GM12878 (cell line): ENCODE results near the gene NR2C2AP. TPM values are rescaled to one million over a fixed set of nuclear protein-coding genes. Genes with fewer than 3 reads are reported as not detected.
"Not testable (repeated sequence)": the region's sequence is repeated elsewhere in the genome, so short reads cannot be mapped to it uniquely, and the experiment has no call there.

Experiments used
- ATAC-seq: fragments of 200-7000 bp; cut with Tn5 transposase; 3 replicates; pipeline ENCODE4 v1.9.1; 2020; ENCODE audit warnings: mild to moderate bottlenecking, moderate library complexity
- BruUV-seq: library from RNA; stranded (reverse); fragments of 400-500 nt; replicated peaks from 2 replicates; lab custom pipeline; 2021; lab: Mats Ljungman, UMichigan
- CTCF ChIA-PET: fragments of 300-600 bp; sonication (Branson Sonifier 250); formaldehyde crosslinking; extraction: SDS; loops from one replicate; lab custom pipeline; 2021; ENCODE audit warnings: inconsistent platforms; lab: Yijun Ruan, JAX
- POLR2A ChIA-PET: fragments of 350-600 bp; formaldehyde crosslinking; extraction: SDS; loops from one replicate; lab custom pipeline; 2021; ENCODE audit warnings: inconsistent platforms; lab: Charles Lee
- RAD21 ChIA-PET: fragments of 300-600 bp; sonication (Branson Sonifier 250); formaldehyde crosslinking; loops from one replicate; lab custom pipeline; 2023; ENCODE audit warnings: antibody characterized with exemption; ENCODE audit not compliant: unreplicated experiment; lab: Charles Lee
- SMC1A ChIA-PET: fragments of 300-600 bp; sonication (Branson Sonifier 250); formaldehyde crosslinking; loops from one replicate; lab custom pipeline; 2023; ENCODE audit not compliant: unreplicated experiment, uncharacterized antibody; lab: Charles Lee
- DNase-seq: peaks from one replicate; pipeline ENCODE4 v3.0.0-alpha.2; 2011; ENCODE audit warnings: low read depth, low spot score
- FAIRE-seq: peaks from 3 replicates; lab custom pipeline; 2011; peaks lifted over from hg19 to GRCh38; lab: Jason Lieb, UNC
- H2AFZ ChIP-seq: 2 replicates; pipeline ENCODE4 v1.6.0; 2011; ENCODE audit warnings: low read depth, low read length, control low read depth; ENCODE audit not compliant: control insufficient read depth
- H3K27ac ChIP-seq: 2 replicates; pipeline ENCODE4 v1.5.1; 2011; ENCODE audit warnings: control low read depth; ENCODE audit not compliant: control insufficient read depth, insufficient read depth
- H3K27me3 ChIP-seq, 2 experiments: replicated peaks in 1 of 2; 2 replicates each; pipeline versions ENCODE4 v1.6.0 to v1.6.1; 2011; ENCODE audit warnings: low read length in 1 of 2; ENCODE audit not compliant: control insufficient read depth in 2 of 2, insufficient read depth in 2 of 2
- H3K36me3 ChIP-seq, 2 experiments: 2 replicates each; pipeline ENCODE4 v1.5.1; 2011; ENCODE audit warnings: low read length in 1 of 2; ENCODE audit not compliant: control insufficient read depth in 2 of 2, insufficient read depth in 2 of 2
- H3K4me1 ChIP-seq: 2 replicates; pipeline ENCODE4 v1.6.1; 2011; ENCODE audit warnings: mild to moderate bottlenecking, low read length, moderate library complexity, mixed read lengths; ENCODE audit not compliant: control insufficient read depth, insufficient read depth
- H3K4me2 ChIP-seq: 2 replicates; pipeline ENCODE4 v1.6.0; 2011; ENCODE audit warnings: control low read depth; ENCODE audit not compliant: control insufficient read depth, insufficient read depth
- H3K4me3 ChIP-seq: fragments of 200-600 bp; sonication (generic); 2 replicates; pipeline ENCODE4 v1.5.1; 2016
- H3K79me2 ChIP-seq: 2 replicates; pipeline ENCODE4 v1.6.0; 2011; ENCODE audit warnings: low read length; ENCODE audit not compliant: control insufficient read depth, insufficient read depth
- H3K9ac ChIP-seq: 2 replicates; pipeline ENCODE4 v1.8.0; 2011; ENCODE audit warnings: low read length, control low read depth, mixed read lengths; ENCODE audit not compliant: control insufficient read depth, insufficient read depth
- H3K9me3 ChIP-seq: replicated peaks from 3 replicates; pipeline ENCODE4 v1.5.1; 2011; ENCODE audit warnings: mild to moderate bottlenecking, low read length; ENCODE audit not compliant: control insufficient read depth, insufficient read depth
- H4K20me1 ChIP-seq: 2 replicates; pipeline ENCODE4 v1.6.0; 2011; ENCODE audit not compliant: control insufficient read depth, insufficient read depth
- ZNF622 ChIP-seq: fragments of 450-650 bp; IDR thresholded peaks from 2 replicates; pipeline ENCODE4 v1.6.1; 2017; ENCODE audit warnings: mild to moderate bottlenecking, inconsistent platforms
- WGBS: methylation state at CpG from one replicate; pipeline ENCODE4 v1.1.6; 2016; ENCODE audit warnings: low lambda C conversion rate; ENCODE audit not compliant: insufficient replicate concordance, insufficient coverage; ENCODE audit errors: missing lambda C conversion rate; 5-methylcytosine and 5-hydroxymethylcytosine counted together
- in situ Hi-C: fragments of 300-500 bp; cut with MboI; formaldehyde crosslinking; loops from 9 replicates; pipeline ENCODE4 v1.14.3; 2018; ENCODE audit warnings: mixed read lengths
- intact Hi-C: fragments of 100-400 bp; cut with micrococcal nuclease; formaldehyde crosslinking; loops from one replicate; pipeline ENCODE4 v1.14.2; 2022; ENCODE audit not compliant: unreplicated experiment
- polyA plus RNA-seq, 11 experiments: library from polyadenylated mRNA; depleted of rRNA in 4 of 11; unstranded in 6 of 11; stranded (reverse) in 5 of 11; fragments of >200 nt; fragmentation: Nextera tagmentation in 4 of 11; fragmentation: Illumina TruSeq in 1 of 11; extraction: Ambion mirVana in 4 of 11; extraction: Trizol in 1 of 11; gene quantifications; 1 replicate in 1 of 11; 2 replicates in 10 of 11; pipeline versions ENCODE4 v1.2.1 to v1.2.3, GENCODE V29; 2011 to 2016; ENCODE audit warnings: inconsistent platforms in 2 of 11, missing spikeins in 2 of 11, low read depth in 1 of 11
- total RNA-seq, 4 experiments: library from RNA; depleted of rRNA in 3 of 4; stranded (reverse); fragments of >200 nt in 3 of 4; fragmentation: Illumina TruSeq in 1 of 4; extraction: Trizol in 1 of 4; gene quantifications; 2 replicates each; pipeline versions ENCODE4 v1.2.1 to v1.2.3, GENCODE V29; 2013 to 2021
- TF ChIP-seq, protein P1 (sequence below): fragments of 450-650 bp; IDR thresholded peaks from 2 replicates; pipeline ENCODE4 v1.6.1; 2017; ENCODE audit warnings: mild to moderate bottlenecking
- TF ChIP-seq, protein P2 (sequence below): fragments of 150-350 bp; IDR thresholded peaks from 2 replicates; pipeline ENCODE4 v1.6.1; 2016; ENCODE audit warnings: low read depth, low read length

NR2C2AP gene
- total and polyA plus RNA-seq, 10 of the 15 experiments (the other 5 are each of a cell fraction or from before 2014, with no cell fraction given), result 21.5 to 44.8 (median 28.1) TPM

GRCh38 chr19:19176950-19177349 is 26.3 kb downstream of the NR2C2AP start (continued):
- TF ChIP-seq, protein P1, sequence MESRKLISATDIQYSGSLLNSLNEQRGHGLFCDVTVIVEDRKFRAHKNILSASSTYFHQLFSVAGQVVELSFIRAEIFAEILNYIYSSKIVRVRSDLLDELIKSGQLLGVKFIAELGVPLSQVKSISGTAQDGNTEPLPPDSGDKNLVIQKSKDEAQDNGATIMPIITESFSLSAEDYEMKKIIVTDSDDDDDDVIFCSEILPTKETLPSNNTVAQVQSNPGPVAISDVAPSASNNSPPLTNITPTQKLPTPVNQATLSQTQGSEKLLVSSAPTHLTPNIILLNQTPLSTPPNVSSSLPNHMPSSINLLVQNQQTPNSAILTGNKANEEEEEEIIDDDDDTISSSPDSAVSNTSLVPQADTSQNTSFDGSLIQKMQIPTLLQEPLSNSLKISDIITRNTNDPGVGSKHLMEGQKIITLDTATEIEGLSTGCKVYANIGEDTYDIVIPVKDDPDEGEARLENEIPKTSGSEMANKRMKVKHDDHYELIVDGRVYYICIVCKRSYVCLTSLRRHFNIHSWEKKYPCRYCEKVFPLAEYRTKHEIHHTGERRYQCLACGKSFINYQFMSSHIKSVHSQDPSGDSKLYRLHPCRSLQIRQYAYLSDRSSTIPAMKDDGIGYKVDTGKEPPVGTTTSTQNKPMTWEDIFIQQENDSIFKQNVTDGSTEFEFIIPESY, result no peak
- TF ChIP-seq ZNF622, result no peak
- TF ChIP-seq, protein P2, sequence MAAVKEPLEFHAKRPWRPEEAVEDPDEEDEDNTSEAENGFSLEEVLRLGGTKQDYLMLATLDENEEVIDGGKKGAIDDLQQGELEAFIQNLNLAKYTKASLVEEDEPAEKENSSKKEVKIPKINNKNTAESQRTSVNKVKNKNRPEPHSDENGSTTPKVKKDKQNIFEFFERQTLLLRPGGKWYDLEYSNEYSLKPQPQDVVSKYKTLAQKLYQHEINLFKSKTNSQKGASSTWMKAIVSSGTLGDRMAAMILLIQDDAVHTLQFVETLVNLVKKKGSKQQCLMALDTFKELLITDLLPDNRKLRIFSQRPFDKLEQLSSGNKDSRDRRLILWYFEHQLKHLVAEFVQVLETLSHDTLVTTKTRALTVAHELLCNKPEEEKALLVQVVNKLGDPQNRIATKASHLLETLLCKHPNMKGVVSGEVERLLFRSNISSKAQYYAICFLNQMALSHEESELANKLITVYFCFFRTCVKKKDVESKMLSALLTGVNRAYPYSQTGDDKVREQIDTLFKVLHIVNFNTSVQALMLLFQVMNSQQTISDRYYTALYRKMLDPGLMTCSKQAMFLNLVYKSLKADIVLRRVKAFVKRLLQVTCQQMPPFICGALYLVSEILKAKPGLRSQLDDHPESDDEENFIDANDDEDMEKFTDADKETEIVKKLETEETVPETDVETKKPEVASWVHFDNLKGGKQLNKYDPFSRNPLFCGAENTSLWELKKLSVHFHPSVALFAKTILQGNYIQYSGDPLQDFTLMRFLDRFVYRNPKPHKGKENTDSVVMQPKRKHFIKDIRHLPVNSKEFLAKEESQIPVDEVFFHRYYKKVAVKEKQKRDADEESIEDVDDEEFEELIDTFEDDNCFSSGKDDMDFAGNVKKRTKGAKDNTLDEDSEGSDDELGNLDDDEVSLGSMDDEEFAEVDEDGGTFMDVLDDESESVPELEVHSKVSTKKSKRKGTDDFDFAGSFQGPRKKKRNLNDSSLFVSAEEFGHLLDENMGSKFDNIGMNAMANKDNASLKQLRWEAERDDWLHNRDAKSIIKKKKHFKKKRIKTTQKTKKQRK, result no peak

GRCh38 chr19:19173243-19173642 is 30.0 kb downstream of the NR2C2AP start:
- H3K36me3 ChIP-seq, H3K79me2 ChIP-seq, H3K4me2 ChIP-seq, H3K27ac ChIP-seq, H3K27me3 ChIP-seq, H2AFZ ChIP-seq, FAIRE-seq, H3K9me3 ChIP-seq, H3K4me3 ChIP-seq, H4K20me1 ChIP-seq, H3K9ac ChIP-seq, DNase-seq, BruUV-seq, in situ Hi-C loops, ATAC-seq, intact Hi-C loops: not testable (repeated sequence)
- ChIA-PET CTCF (interaction anchor here (1.4 to 5.0 kb wide), 4 partner anchors 15 to 106 kb away, joined by 3 to 207 read pairs (median 106); no protein-coding TSS in a partner anchor), RAD21 (interaction anchor here (14.0 kb wide), 1 partner anchor 19 kb away, joined by 394 read pairs; no protein-coding TSS in a partner anchor), POLR2A (interaction anchor here (2.2 kb wide), 1 partner anchor 17 kb away, joined by 22 read pairs; no protein-coding TSS in a partner anchor), SMC1A (interaction anchor here (1.5 to 6.5 kb wide), 5 partner anchors 13 to 30 kb away, joined by 3 to 114 read pairs (median 9); no protein-coding TSS in a partner anchor)
- H3K4me1 ChIP-seq, result peaks cover 22% of the 10 kb centered on the region
- 72% methylated on average over 4 of the region's 5 CpGs for WGBS
